ENCODE results near the gene CNTN1. TPM values are rescaled to one million over a fixed set of nuclear protein-coding genes. Genes with fewer than 3 reads are reported as not detected.

The CNTN1 gene
- total and polyA plus RNA-seq, 2 of the 8 experiments (the other 6 are each of a cell fraction or from before 2014, with no cell fraction given) = 7.2 to 21.8 TPM

DNA sequence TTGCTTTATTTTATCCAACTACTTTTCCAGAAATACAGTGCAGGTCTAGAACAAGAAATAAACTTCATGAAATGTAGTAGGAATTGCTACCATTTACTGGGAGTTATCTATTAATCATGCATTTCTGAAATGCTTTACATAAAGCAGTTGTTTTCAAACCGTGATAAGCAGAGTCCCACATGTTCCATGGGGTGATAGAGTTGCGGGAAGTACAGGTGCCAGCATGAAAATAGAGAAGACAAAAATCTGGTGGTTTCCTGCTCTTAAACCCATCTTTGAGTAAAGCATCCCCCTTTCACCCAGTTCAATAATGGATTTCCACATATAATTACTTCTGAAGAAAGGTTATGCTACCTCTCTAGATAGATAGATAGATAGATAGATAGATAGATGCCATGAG lies 372.2 kb downstream of the CNTN1 start:
- no peak overlapping the region for H3K23ac ChIP-seq (ENCODE audit: insufficient read length)
- H3K27me3 ChIP-seq (replicated peaks in 1 of 4; ENCODE audit: control insufficient read depth in 3 of 4, extremely low read depth in 1 of 4, insufficient read depth in 3 of 4, low read length in 3 of 4) = no peaks in the 10 kb centered on the region
- H2BK5ac ChIP-seq (ENCODE audit: low read depth, low read length) = no peak overlapping the region
- H3K36me3 ChIP-seq (ENCODE audit: control insufficient read depth in 2 of 4, insufficient read depth in 4 of 4, low read length in 3 of 4) = no peaks in the 10 kb centered on the region
- H3K23me2 ChIP-seq (ENCODE audit: low read depth, low read length) = no peaks in the 10 kb centered on the region
- no peak overlapping the region for H2AK5ac ChIP-seq (ENCODE audit: low read depth, low read length)
- H3K9ac ChIP-seq (replicated peaks in 1 of 4; ENCODE audit: extremely low read depth in 1 of 4, low read depth in 3 of 4, low read length in 3 of 4) = no peak overlapping the region
- TF ChIP-seq GTF2F1 (IDR thresholded peaks at IDR 0.05; ENCODE audit: borderline replicate concordance, low read depth, low read length) = no peak
- no peak for TF ChIP-seq GABPA (IDR thresholded peaks at IDR 0.05; ENCODE audit: borderline replicate concordance, insufficient read depth, low read length)
- TF ChIP-seq BRCA1 (IDR thresholded peaks at IDR 0.05; ENCODE audit: low read depth, low read length) = no peak
- no peaks in the 10 kb centered on the region for H3K9me3 ChIP-seq (ENCODE audit: insufficient read depth in 2 of 2, low read depth in 1 of 2, low read length in 1 of 2)
- no peak overlapping the region for H2AFZ ChIP-seq (ENCODE audit: low read length)
- DNase-seq (ENCODE audit: low read depth in 1 of 2, low spot score in 2 of 2) (no peak), FAIRE-seq (no peak)
- no peaks in the 10 kb centered on the region for H3K79me1 ChIP-seq (ENCODE audit: low read depth, low read length)
- CTCF ChIA-PET (ENCODE audit: partially characterized antibody) = no interaction called here
- H4K91ac ChIP-seq (replicated peaks; ENCODE audit: insufficient read length, low read length) = no peak overlapping the region
- no peak overlapping the region for H3K18ac ChIP-seq (ENCODE audit: extremely low read depth, low read length)
- no peak overlapping the region for H3K4me2 ChIP-seq (ENCODE audit: insufficient read depth in 1 of 2, low read depth in 2 of 2, low read length in 2 of 2)
- H2BK120ac ChIP-seq (replicated peaks; ENCODE audit: low read depth, low read length) = no peak overlapping the region
- 85% methylated on average over 2 of the region's 2 CpGs; no CpG with 5 or more reads in 1 of the 2 experiments for WGBS, 2 experiments (ENCODE audit: extremely low coverage in 1 of 2, insufficient coverage in 1 of 2, insufficient read length in 1 of 2, insufficient replicate concordance in 2 of 2, low coverage in 1 of 2, low lambda C conversion rate in 2 of 2, missing lambda C conversion rate in 1 of 2)
- H3K4me3 ChIP-seq (ENCODE audit: extremely low read depth in 1 of 4, insufficient read depth in 2 of 4, low read depth in 3 of 4, low read length in 4 of 4) = no peak overlapping the region
- no peak overlapping the region for H2BK20ac ChIP-seq (ENCODE audit: low read length)
- no peak overlapping the region for H2BK15ac ChIP-seq (ENCODE audit: low read length)
- H3K27ac ChIP-seq (ENCODE audit: low read depth, low read length) = no peak overlapping the region
- H3K14ac ChIP-seq (ENCODE audit: insufficient read length) = no peak overlapping the region
- no peaks in the 10 kb centered on the region for H4K20me1 ChIP-seq (replicated peaks in 1 of 2; ENCODE audit: control insufficient read depth in 1 of 2, insufficient read depth in 2 of 2, low read length in 2 of 2)
- H3K4ac ChIP-seq (replicated peaks; ENCODE audit: insufficient read length, low read depth, low read length) = no peak overlapping the region
- no peak overlapping the region for H3K56ac ChIP-seq (replicated peaks; ENCODE audit: insufficient read length, low read depth, low read length)
- no peak overlapping the region for H4K8ac ChIP-seq (ENCODE audit: extremely low read depth, insufficient read depth, low read length)
- H3K4me1 ChIP-seq (replicated peaks in 1 of 4; ENCODE audit: control insufficient read depth in 3 of 4, insufficient read depth in 4 of 4, low read length in 3 of 4) = peaks cover 0 to 4% (median 0%) of the 10 kb centered on the region in 4 experiments; a peak in 1 of 7 replicates
- H4K5ac ChIP-seq (ENCODE audit: insufficient read length, low read depth, low read length) = no peak overlapping the region
- POLR2A ChIA-PET (ENCODE audit: partially characterized antibody) = no interaction called here
- no peaks in the 10 kb centered on the region for H3K79me2 ChIP-seq (ENCODE audit: control insufficient read depth in 1 of 2, insufficient read depth in 2 of 2, low read length in 2 of 2)
- no peak overlapping the region for H2BK12ac ChIP-seq (ENCODE audit: low read depth, low read length)

Data from H1 (cell line).